Measurements from ENCODE around the gene POU6F2.

POU6F2 gene

GRCh38 chr7:39399986-39400385 lies 422.3 kb downstream of the POU6F2 start:
- DNase-seq (ENCODE audit: low read depth, low spot score) = no peak

- DNase-seq (ENCODE audit: low read depth, low spot score) = no peak
Observed at GRCh38 chr7:39400836-39401235, 423.1 kb downstream of the POU6F2 start.

- no peak for DNase-seq (ENCODE audit: low read depth, low spot score)
Observed at GRCh38 chr7:39402034-39402433, 424.3 kb downstream of the POU6F2 start.

- DNase-seq (ENCODE audit: low read depth, low spot score) = no peak
Observed at GRCh38 chr7:39404907-39405306, 427.2 kb downstream of the POU6F2 start.

GRCh38 chr7:39405581-39405980 lies 427.9 kb downstream of the POU6F2 start:
- DNase-seq (ENCODE audit: low read depth, low spot score) = no peak

GRCh38 chr7:39406467-39406866 lies 428.8 kb downstream of the POU6F2 start:
- no peak for DNase-seq (ENCODE audit: low read depth, low spot score)

- no peak for DNase-seq (ENCODE audit: low read depth, low spot score)
Observed at GRCh38 chr7:39407137-39407536, 429.4 kb downstream of the POU6F2 start.

- DNase-seq (ENCODE audit: low read depth, low spot score) = no peak
Observed at GRCh38 chr7:39407723-39408122, 430.0 kb downstream of the POU6F2 start.

- DNase-seq (ENCODE audit: low read depth, low spot score) = no peak
Observed at GRCh38 chr7:39408906-39409305, 431.2 kb downstream of the POU6F2 start.

GRCh38 chr7:39410582-39410981 lies 432.9 kb downstream of the POU6F2 start:
- no peak for DNase-seq (ENCODE audit: low read depth, low spot score)

- no peak for DNase-seq (ENCODE audit: low read depth, low spot score)
Observed at GRCh38 chr7:39413636-39414223, 436.0 kb downstream of the POU6F2 start.

- DNase-seq (ENCODE audit: low read depth, low spot score) = no peak
Observed at GRCh38 chr7:39414224-39415035, 436.7 kb downstream of the POU6F2 start.

- no peak for DNase-seq (ENCODE audit: low read depth, low spot score)
Observed at GRCh38 chr7:39415091-39415787, 437.5 kb downstream of the POU6F2 start.

- DNase-seq (ENCODE audit: low read depth, low spot score) = no peak
Observed at GRCh38 chr7:39416866-39417265, 439.2 kb downstream of the POU6F2 start.

GRCh38 chr7:39417642-39418041 lies 439.9 kb downstream of the POU6F2 start:
- no peak for DNase-seq (ENCODE audit: low read depth, low spot score)

GRCh38 chr7:39421251-39421650 lies 443.5 kb downstream of the POU6F2 start:
- no peak for DNase-seq (ENCODE audit: low read depth, low spot score)

GRCh38 chr7:39421661-39422060 lies 444.0 kb downstream of the POU6F2 start:
- DNase-seq (ENCODE audit: low read depth, low spot score) = no peak

GRCh38 chr7:39428221-39428620 lies 450.5 kb downstream of the POU6F2 start:
- no peak for DNase-seq (ENCODE audit: low read depth, low spot score)

GRCh38 chr7:39429421-39429820 lies 451.7 kb downstream of the POU6F2 start:
- DNase-seq (ENCODE audit: low read depth, low spot score) = no peak

GRCh38 chr7:39430441-39430840 lies 452.7 kb downstream of the POU6F2 start:
- DNase-seq (ENCODE audit: low read depth, low spot score) = no peak

GRCh38 chr7:39430909-39431641 lies 453.4 kb downstream of the POU6F2 start:
- DNase-seq (ENCODE audit: low read depth, low spot score) = no peak

- no peak for DNase-seq (ENCODE audit: low read depth, low spot score)
Observed at GRCh38 chr7:39432368-39432767, 454.7 kb downstream of the POU6F2 start.

All from activated CD4-positive, CD25-positive, alpha-beta regulatory T cell treated with anti-CD3 and anti-CD28 coated beads, Interleukin-2, amount 50 U/mL, for 16 hours (primary cell).